HL-60 (cell line): Measurements from ENCODE around the gene GJA5.

Experiments
- CTCF ChIP-seq: IDR thresholded peaks from one replicate; pipeline ENCODE4 v1.5.1; 2011; ENCODE audit warnings: low read length, control low read depth, inconsistent platforms; ENCODE audit not compliant: insufficient read depth
- POLR2AphosphoS5 ChIP-seq: IDR thresholded peaks from 2 replicates; pipeline ENCODE4 v1.6.1; 2012; ENCODE audit warnings: low read depth

- TF ChIP-seq CTCF (no peak), POLR2AphosphoS5 (no peak)
Observed at GRCh38 chr1:147741065-147741464, 19.3 kb downstream of the GJA5 start.
